Measurements from ENCODE around the gene TUBA4A.
A peak's percentile ranks its signal among the peaks of the same experiment; 100 is the strongest.
"Not testable (repeated sequence)": the region's sequence is repeated elsewhere in the genome, so short reads cannot be mapped to it uniquely, and the experiment has no call there.

The TUBA4A gene

DNA sequence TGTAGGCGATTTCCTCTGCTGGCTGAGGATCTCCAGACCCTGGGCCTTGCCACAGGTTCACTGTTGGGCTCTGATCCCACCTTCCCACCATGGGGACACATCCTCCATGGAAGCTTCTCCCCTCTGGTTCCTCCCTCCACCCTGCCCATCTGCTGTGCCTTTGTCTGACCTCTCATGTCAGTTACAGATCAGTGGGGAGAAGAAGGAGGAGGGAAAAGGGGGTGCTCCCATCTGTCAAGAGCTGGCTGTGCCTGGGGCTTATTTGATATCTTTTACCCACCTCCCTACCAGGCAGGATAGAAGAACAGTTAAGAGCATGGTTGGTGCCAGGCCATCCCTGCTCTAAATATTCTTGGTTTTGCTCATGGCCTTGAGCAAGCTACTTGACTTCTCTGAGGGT is 13.2 kb upstream of the TUBA4A start:
- DNase-seq, result no peak

DNA sequence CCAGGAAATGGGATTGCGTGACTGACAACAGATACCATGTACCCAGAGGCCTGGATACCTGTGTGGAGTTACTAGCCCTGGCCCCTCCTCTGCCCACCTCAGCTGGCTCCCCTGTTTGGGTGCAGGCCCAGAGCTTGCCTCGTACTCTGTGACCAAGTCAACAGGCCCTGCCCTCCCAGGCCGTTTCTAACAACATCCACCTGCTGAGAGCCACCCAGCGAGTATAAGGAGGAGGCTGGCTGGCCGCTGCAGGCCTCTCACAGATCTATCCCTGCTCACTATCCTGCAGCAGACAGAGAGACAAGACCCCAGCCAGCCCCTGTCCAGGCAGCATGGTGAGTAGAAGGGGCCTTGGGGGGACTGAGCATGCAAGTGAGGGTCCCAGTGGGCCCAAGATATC is 12.5 kb upstream of the TUBA4A start:
- no peak for DNase-seq

DNA sequence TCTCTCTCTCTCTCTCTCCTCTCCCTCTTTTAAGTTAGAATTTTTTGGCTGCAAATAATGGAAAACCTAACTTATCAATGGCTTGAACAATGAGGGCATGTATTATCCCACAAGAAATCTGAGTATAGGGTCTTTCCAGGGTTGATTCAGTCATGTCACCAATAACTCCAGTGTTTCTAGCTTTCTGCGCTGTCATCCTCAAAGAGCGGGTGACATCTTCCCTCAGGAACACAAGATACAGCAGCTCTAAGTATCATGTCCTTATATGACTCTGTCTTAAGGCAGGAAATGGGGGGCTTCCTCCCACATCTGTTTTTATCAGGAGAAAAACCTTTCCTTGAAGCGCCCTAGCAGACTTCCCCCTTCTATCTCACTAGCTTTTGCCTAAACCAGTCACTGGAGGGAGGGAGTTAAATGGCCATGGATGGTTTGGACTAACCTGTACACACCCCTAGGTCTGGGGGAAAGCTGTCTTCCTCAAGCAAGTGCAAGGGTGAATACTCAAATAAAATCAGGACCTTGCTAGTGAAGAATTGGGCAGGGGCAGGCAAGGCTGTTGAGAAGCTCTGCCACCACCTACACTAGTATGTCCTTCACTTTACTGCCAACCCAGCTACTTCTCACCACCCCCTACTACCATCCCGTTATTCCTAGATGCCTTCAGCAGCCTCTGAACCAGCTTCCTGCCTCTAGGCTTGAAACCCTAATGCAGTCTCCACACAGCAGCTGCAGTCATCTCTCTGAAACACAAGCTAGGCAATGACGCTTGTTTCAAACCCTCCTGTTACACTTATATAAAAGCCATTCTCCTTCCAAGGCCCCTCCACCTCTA is 7.5 kb upstream of the TUBA4A start:
- DNase-seq, result no peak

DNA sequence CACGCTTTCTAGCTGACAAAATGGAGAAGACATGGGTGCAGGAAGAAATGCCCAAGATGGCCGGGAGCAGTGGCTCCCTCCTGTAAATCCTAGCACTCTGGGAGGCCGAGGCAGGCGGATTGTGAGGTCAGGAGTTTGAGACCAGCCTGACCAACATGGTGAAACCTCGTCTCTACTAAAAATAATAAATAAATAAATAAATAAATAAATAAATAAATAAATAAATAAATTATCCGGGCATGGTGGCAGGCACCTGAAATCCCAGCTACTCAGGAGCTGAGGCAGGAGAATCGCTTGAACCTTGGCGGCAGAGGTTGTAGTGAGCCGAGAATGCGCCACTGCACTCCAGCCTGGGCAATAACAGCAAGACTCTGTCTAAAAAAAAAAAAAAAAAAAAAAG is 5.2 kb upstream of the TUBA4A start:
- DNase-seq, result not testable (repeated sequence)

- DNase-seq, result no peak
Measured at GRCh38 chr2:219254590-219255201, 978 bp upstream of the TUBA4A start.

DNA sequence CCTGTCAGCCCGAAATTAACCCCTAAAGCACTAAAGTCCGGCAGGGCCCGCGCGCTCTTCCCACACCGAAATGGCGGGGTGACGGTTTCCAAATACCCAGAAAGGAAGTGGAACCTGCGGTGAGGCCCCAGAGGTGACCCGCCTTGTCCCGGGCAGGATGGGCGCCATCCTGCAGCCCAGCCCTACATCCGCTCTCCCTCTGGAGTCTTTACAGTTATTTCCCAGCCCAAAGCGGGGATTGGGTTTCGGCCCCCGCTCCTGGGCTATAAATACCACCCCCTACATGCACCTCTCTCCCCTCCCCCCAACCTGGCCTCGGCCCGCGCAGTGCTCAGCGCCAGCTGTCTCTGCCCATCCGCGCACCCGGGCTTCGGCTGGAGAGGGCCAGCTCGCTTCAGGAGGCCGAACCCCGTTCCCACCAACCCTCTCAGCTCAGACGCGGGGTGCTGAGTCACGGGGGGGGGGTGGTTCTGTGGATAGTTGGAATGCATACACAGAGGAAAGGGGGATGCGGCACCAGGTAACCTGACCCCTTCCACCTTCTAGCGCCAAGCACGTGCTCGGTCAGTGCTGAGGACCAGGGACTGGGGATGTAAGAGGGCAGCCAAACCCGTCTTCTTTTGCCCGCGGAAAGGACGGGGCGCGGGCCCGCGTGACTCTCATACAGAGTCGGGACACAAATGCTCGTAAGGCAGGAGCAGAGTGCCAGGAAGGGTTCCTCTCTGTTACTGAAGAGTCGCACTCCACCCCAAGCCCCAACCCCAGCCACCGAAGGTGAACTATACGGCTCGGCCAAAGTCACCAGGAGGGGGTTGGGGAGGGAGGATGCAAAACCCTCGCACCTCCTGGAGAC is 592 bp downstream of the TUBA4A start, which contains the start of gene TUBA4B:
Gene TUBA4B (plus strand): TSS at position 344 of the 853 bp plus-strand sequence. CDS start 165 bp downstream, at position 509.
- peak; percentile 31 for DNase-seq

- DNase-seq, result no peak
Measured at GRCh38 chr2:219252570-219252899, 1.2 kb downstream of the TUBA4A start.

GRCh38 chr2:219252084-219252483 is 1.6 kb downstream of the TUBA4A start:
- no peak for DNase-seq

DNA sequence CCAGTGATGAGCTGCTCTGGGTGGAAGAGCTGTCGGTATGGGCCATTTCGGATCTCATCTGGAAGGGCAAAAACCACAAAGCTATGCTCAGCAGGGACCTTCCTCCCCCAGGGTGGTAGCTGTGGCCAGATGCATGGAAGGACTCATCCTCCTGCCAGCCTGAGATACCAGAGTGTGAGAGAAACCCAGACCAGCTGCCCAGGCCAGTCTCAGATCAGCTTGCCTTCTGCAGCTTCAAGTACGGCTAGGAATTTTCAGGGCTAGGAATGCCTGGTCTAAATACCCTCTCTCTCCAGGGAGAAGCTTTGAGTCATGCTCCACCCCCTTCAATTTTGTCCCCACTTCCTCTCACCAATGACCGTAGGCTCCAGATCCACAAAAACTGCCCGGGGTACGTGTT is 2.1 kb downstream of the TUBA4A start:
- no peak for DNase-seq

- no peak for DNase-seq
Measured at GRCh38 chr2:219250049-219250781, 3.5 kb downstream of the TUBA4A start.

DNA sequence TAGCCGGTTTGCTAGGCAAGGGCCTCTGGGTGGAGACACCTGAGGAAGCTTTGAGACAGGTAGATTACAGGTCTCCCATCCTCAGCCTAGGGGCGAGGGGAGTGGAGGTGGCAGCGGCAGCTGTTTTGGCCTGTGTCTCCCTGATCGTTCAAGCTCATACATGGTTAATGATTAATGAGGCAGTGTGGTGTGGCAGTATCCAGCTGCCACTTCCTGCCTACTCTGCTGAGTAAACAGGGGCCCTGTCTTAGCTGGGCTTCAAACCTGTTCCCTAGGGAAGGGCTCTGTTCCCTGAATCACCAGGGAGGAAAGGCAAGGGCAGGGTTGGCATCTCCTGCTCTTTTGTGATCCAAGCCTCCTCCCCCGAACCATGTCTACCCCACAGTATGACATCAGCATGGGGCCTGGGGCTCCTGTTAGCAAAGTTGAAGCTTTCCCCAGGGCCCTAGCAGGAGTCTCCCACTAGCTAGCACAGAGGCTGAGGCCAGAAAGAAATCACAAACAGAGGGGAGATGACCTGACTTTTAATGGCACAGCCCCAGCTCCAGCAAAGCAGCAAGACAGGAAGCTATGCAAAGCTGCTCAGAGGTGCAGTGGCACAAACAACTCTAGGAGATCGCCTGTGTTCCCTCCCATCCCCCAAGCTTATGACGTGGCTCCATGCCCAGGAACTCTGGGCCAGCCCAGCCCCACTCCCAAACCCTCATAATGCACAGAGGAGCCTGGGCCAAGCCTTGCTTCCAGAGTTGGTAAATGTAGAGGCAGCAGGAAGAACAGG is 4.3 kb downstream of the TUBA4A start:
- peak; percentile 96 for DNase-seq

DNA sequence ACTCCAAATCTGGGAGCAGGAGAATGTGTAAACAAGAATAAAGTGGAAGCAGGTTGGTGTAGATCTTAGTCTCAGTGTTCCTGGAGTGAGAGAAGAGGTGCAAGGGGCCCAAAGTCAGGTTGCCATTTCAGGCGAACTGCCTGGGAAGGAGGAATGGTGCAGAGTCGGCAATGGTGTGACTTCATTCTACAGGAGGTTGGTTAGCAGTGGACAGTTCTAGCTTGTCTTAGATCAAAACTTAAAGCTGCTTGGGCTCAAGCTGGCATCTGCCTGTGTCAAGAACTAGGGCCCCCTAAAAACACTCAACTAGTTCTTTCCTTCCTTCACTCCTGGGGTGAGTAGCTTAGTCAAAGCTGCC is 4.9 kb downstream of the TUBA4A start:
- no peak for DNase-seq

DNA sequence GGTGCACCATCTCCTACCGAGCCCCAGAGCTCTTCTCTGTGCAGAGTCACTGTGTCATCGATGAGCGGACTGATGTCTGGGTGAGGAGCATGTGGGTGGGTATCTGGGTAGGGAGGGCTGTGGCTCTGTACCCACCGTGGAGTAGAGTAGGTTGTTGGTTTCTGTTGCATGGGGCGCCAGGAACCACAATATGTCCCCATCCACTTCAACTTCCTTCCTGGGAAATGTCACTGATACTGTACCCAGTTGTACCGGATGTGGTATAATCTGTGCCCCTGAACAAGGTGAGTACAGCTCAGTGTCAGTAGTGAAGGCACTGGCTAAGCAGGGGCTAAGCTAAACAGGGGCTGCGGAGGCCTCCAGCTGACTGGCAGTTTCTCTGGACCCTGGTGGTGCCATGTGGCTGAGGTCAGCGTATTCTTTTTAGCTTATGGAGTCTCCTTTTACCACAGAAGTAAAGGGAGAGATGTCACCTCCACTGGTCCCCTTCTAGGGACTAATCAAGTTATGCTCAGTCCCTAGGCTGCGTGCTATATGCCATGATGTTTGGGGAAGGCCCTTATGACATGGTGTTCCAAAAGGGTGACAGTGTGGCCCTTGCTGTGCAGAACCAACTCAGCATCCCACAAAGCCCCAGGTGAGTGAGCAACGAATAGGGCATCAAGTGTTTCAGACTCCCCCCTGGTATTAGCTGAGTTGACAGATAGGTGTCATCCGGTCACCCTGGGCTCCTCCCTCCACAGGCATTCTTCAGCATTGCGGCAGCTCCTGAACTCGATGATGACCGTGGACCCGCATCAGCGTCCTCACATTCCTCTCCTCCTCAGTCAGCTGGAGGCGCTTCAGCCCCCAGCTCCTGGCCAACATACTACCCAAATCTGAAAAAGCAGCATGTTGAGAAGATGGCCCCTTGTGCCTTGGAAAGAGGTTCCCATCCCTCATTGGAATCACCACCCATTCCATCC is 5.8 kb downstream of the TUBA4A start:
- DNase-seq, result no peak

DNA sequence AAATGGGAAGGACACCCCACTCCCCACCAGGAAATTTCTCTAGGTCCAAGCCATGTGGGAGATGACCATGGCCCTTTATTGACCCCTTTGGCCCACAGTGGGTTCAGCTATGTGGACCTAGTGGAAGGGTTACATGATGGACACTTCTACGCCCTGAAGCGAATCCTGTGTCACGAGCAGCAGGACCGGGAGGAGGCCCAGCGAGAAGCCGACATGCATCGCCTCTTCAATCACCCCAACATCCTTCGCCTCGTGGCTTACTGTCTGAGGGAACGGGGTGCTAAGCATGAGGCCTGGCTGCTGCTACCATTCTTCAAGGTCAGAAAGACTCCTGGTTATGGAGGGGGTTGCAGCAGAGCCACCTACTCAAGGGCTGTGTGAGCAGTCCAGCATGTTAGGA is 7.2 kb downstream of the TUBA4A start:
- DNase-seq, result no peak

GRCh38 chr2:219245899-219246230 is 7.9 kb downstream of the TUBA4A start:
- no peak for DNase-seq

DNA sequence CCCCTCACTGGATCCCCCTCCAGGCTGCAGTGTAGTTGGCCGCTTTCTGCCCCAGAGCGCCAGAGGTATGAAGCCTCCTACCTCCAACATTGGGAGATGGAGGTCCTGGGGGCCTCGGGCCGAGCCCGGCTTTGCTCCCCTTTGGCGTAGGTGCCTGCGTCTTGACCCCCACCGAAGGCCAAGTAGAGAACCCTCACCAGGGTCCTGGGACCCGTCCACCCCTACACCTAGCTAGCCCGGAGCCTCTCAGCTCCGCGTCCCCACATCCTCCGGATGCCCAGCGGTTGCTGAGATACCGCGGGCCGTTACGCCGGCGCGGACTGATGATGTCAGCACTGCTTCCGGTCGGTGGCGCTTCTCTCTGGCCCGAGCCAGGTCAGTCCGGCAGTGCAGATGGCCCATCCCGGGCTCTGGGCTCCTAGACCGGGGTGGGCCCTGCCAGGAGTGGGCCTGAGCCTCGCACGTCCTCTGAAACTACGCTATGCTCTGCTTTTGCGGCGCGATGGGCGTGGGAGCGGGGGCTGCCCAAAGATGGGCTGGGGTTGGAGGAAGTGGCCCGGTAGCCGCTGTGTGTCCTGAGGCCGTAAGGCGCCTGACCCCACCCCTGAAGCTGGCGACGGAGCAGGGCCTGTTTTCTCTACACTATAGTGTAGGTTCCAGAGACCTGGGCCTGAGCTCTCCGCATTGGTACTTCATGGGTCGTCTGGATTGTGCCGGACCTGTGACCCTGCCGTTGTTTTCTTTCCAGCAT is 8.4 kb downstream of the TUBA4A start, which contains the start of the genes GLB1L and STK16:
Gene GLB1L (minus strand): TSS at position 297 of the 751 bp plus-strand sequence. CDS start 1,871 bp downstream, outside the sequence.
Gene STK16 (plus strand): TSS at position 332 of the 751 bp plus-strand sequence. CDS start 521 bp downstream, outside the sequence.
- DNase-seq, result no peak

- no peak for DNase-seq
Measured at GRCh38 chr2:219244789-219245147, 8.9 kb downstream of the TUBA4A start.

- no peak for DNase-seq
Measured at GRCh38 chr2:219243291-219243761, 10.4 kb downstream of the TUBA4A start.

DNA sequence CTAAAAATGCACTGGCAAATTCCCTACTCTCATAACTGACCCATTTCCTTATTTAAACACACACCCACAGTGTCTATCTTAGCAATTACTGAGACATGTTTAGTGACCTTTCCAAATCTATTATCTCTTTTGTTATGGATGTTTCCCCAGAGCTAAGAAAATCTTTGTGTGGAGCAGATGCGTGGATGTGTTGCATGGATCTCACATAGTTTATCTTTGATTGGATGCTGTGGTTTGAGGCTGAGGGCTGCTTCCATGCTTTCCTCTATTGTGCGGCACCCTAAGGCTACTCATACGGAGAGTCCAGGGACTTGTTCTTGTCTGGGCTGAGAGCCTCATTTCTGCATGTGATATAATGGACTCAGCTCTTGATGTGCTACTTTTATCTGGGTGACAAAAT is 19.4 kb downstream of the TUBA4A start:
- no peak for DNase-seq

DNA sequence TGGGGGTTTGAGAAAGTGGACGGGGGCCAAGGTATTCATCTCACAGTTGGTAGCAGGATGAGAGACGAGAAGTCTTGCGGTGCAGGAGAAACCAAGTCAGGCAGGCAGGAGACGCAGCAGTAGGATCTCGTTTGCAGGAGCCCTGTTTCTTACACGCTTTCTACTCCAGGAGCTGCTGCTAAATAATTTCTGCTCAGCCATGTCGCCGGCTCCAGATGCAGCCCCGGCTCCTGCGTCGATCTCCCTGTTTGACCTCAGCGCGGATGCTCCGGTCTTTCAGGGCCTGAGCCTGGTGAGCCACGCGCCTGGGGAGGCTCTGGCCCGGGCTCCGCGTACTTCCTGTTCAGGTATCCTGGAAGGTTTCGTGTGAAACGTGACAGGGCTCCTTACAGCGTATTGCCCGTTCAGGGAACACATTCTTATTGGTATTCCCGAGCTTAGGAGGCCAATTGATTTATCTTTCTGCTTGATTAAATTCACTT is 23.6 kb downstream of the TUBA4A start:
- DNase-seq, result no peak
